Upper lobe of left lung (tissue), 4 donors: ENCODE results near the gene SH2B2.

Source experiments
- CTCF ChIP-seq, 6 experiments: fragments of 450-650 bp in 4 of 6; fragments of 200-600 bp in 2 of 6; sonication (generic) in 2 of 6; IDR thresholded peaks; one replicate each; pipeline ENCODE4 v1.5.1; 2016 to 2019; ENCODE audit warnings: antibody characterized with exemption in 6 of 6
- POLR2A ChIP-seq, 4 donors: fragments of 450-650 bp; IDR thresholded peaks; one replicate each; pipeline ENCODE4 v1.5.1; 2016 to 2017; ENCODE audit warnings: antibody characterized with exemption in 4 of 4, mild to moderate bottlenecking in 2 of 4
- POLR2AphosphoS5 ChIP-seq, 2 donors: sonication (generic); formaldehyde crosslinking; IDR thresholded peaks; one replicate each; pipeline ENCODE4 v1.5.1; 2017; ENCODE audit warnings: antibody characterized with exemption in 2 of 2

GRCh38 chr7:102248456-102249395 is 37.9 kb upstream of the SH2B2 start:
- TF ChIP-seq CTCF (IDR thresholded peaks at IDR 0.05) (no peak), POLR2AphosphoS5 (IDR thresholded peaks at IDR 0.05) (no peak), POLR2A (IDR thresholded peaks at IDR 0.05) (no peak)
